ENCODE results near the gene RAB11FIP5.

DNA sequence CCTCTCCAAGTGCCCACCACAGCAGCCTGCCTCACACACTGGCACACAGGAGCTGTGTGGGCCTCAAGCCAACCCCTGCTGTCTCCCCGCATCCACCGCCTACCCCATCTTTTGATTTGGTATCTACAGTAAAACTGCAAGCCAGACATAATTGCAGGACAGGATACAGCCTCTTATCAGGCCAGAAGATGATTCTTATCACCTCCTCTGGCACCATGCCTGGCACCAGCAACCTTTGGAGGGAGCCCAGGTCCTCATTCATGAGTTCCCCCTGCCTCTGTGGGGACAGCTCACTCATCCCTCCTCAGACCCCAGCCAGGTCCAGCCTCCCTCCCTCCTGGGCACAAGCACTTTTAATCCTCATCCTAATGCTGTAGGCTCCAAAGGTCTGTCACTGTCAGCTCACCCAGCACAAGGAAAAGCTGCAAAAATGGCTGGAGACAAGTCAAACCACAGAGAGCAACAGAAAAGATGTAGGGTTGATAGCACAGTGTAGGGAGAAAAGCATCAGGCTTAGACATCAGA is 9.7 kb downstream of the RAB11FIP5 start:
- TF ChIP-seq CTCF (IDR thresholded peaks at IDR 0.05 in 2 of 3, conservative IDR thresholded peaks at IDR 0.05 in 1 of 3; ENCODE audit: insufficient read depth in 2 of 3, low read depth in 1 of 3, low read length in 3 of 3) (no peak), ZNF592 (IDR thresholded peaks at IDR 0.05) (no peak), TBP (optimal IDR thresholded peaks at IDR 0.05; ENCODE audit: low read depth, low read length) (no peak), REST (IDR thresholded peaks at IDR 0.05; ENCODE audit: borderline replicate concordance) (no peak), REST (CRISPR knock-in tag; IDR thresholded peaks at IDR 0.05; ENCODE audit: low read depth) (no peak), MLX (CRISPR knock-in tag; conservative IDR thresholded peaks at IDR 0.05) (no peak), RUNX1 (IDR thresholded peaks at IDR 0.05; ENCODE audit: low read depth) (no peak)
